Common myeloid progenitor, CD34-positive (primary cell): ENCODE results near the gene RAP1GAP.

Source experiments
- CTCF ChIA-PET: fragments of 350-600 bp; sonication (Branson Sonifier 250); formaldehyde crosslinking; loops from one replicate; lab custom pipeline; 2021; ENCODE audit warnings: antibody characterized with exemption; lab: Charles Lee
- POLR2A ChIA-PET: fragments of 350-600 bp; sonication (Branson Sonifier 250); formaldehyde crosslinking; loops from one replicate; lab custom pipeline; 2021; ENCODE audit warnings: antibody characterized with exemption; lab: Charles Lee
- DNase-seq, 3 donors: peaks; one replicate each; pipeline versions ENCODE4 v3.0.0 to v3.0.0-alpha.2; 2013
- H3K27ac ChIP-seq, 2 experiments: 1 replicate in 1 of 2; 2 replicates in 1 of 2; pipeline ENCODE4 v1.7.0; 2013; ENCODE audit warnings: inconsistent platforms in 2 of 2, low read length in 2 of 2, mild to moderate bottlenecking in 2 of 2, low read depth in 1 of 2, moderate library complexity in 1 of 2; ENCODE audit not compliant: severe bottlenecking in 2 of 2, insufficient read depth in 1 of 2, poor library complexity in 1 of 2
- H3K27me3 ChIP-seq, 5 experiments: replicated peaks in 2 of 5; 1 replicate in 3 of 5; 2 replicates in 2 of 5; pipeline versions ENCODE4 v1.6.1 to v1.7.0; 2013; ENCODE audit warnings: low read length in 4 of 5, mild to moderate bottlenecking in 2 of 5, moderate library complexity in 2 of 5, inconsistent platforms in 1 of 5; ENCODE audit not compliant: insufficient read depth in 5 of 5, control insufficient read depth in 4 of 5
- H3K36me3 ChIP-seq, 4 experiments: 1 replicate in 2 of 4; 2 replicates in 2 of 4; pipeline versions ENCODE4 v1.6.1 to v1.7.0; 2013; ENCODE audit warnings: low read length in 3 of 4, control low read depth in 1 of 4, mild to moderate bottlenecking in 1 of 4; ENCODE audit not compliant: control insufficient read depth in 4 of 4, insufficient read depth in 4 of 4
- H3K4me1 ChIP-seq, 4 experiments: 1 replicate in 3 of 4; 2 replicates in 1 of 4; pipeline versions ENCODE4 v1.6.1 to v1.7.1; 2013; ENCODE audit warnings: low read length in 3 of 4, mild to moderate bottlenecking in 3 of 4, control low read depth in 1 of 4, inconsistent platforms in 1 of 4, moderate library complexity in 1 of 4; ENCODE audit not compliant: control insufficient read depth in 4 of 4, insufficient read depth in 4 of 4; ENCODE audit errors: control extremely low read depth in 1 of 4
- H3K4me3 ChIP-seq, 7 experiments: 1 replicate in 4 of 7; 2 replicates in 3 of 7; pipeline versions ENCODE4 v1.5.1 to v1.7.0; 2013; ENCODE audit warnings: mild to moderate bottlenecking in 7 of 7, low read length in 6 of 7, moderate library complexity in 6 of 7, inconsistent platforms in 2 of 7, low read depth in 2 of 7, control low read depth in 1 of 7; ENCODE audit not compliant: insufficient read depth in 4 of 7, control insufficient read depth in 1 of 7; ENCODE audit errors: extremely low read depth in 1 of 7
- H3K9me3 ChIP-seq, 5 experiments: 1 replicate in 4 of 5; 2 replicates in 1 of 5; pipeline versions ENCODE4 v1.6.1 to v1.7.1; 2013; ENCODE audit warnings: low read length in 4 of 5, mild to moderate bottlenecking in 2 of 5, inconsistent platforms in 1 of 5, low read depth in 1 of 5, moderate library complexity in 1 of 5; ENCODE audit not compliant: control insufficient read depth in 4 of 5, insufficient read depth in 2 of 5; ENCODE audit errors: control extremely low read depth in 1 of 5
- WGBS: methylation state at CpG from one replicate; pipeline ENCODE4 v1.1.5; 2013; ENCODE audit not compliant: insufficient coverage; 5-methylcytosine and 5-hydroxymethylcytosine counted together

RAP1GAP gene

DNA sequence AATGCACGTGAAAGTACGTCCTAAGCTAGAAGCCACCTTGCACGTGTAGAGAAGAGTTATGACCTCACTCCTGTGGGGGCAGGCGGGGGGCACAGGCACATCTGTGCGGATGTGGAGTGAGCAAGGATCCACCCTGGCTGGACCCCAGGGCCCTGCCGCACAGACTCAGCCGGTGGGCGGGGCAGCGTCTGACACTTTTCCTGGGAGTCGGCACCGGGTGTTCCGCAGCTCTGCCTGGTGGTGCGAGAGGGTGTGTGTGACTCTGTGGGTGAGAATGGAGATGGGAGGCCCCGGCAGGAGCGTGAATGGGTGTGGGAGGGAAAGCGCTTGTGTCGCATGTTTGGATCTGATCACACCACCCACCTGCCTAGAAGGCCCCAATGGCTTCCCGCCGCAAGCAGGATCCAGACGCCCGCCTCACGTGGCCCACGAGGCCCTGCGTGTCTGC, 29.5 kb downstream of the RAP1GAP start:
- no peak for DNase-seq
- H3K27me3 ChIP-seq, result no peaks in the 10 kb centered on the region
- H3K4me1 ChIP-seq, result peaks cover 0 to 17% (median 12%) of the 10 kb centered on the region in 4 experiments
- ChIA-PET POLR2A (no interaction called here), CTCF (interaction anchor here (0.8 to 1.7 kb wide), 3 partner anchors 13 to 21 kb away, joined by 3 to 4 read pairs (median 3); no protein-coding TSS in a partner anchor)
- H3K36me3 ChIP-seq, result no peaks in the 10 kb centered on the region
- H3K4me3 ChIP-seq, result no peak overlapping the region
- WGBS, result 93% methylated on average over 17 of the region's 24 CpGs
- no peaks in the 10 kb centered on the region for H3K9me3 ChIP-seq
- H3K27ac ChIP-seq, result peak overlapping the region in 1 of 2 experiments; percentile 85

DNA sequence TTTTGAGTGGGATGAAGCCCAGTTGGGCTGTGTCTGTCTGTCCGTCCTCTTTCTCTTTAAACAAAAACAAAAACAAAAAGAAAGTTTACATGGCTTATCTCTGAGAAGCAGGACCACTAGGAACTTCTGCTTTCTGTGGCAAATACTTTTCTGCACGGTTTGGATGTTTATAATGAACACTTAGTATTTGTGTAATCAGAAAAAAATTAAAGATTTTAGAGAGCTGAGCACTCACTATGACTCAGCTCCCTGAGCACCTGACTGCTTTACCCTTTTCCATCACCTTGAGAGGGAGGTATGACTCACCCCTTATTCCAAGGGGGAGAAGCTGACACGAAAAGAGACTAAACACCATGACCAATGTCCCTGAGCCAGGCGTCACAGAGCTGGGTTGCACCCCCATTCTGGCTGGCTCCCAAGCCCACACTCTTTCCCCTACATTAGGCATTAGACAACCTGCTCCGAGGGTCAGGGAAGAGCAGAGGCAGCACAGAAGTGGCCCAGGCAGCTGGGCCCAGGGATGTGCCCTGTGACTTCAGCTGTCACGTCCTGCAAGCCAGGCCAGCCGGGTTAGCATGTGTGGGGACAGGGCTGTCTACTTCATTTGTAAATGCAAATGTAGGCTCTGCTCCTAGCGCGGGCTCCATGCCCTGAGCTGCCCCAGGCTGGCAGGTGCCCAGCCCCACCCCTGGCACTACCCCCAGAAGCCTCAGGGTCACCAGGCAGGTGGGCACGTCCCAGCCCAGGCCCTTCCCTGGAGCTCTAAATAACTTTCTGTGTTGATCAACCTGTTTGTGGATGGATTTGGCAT, 30.4 kb downstream of the RAP1GAP start:
- Histone ChIP-seq H3K36me3 (no peaks in the 10 kb centered on the region), H3K27me3 (no peaks in the 10 kb centered on the region), H3K27ac (peak overlapping the region; percentile 54 to 85), H3K4me3 (peak overlapping the region in 3 of 7 experiments; percentile 14 to 38 (median 34)), H3K4me1 (peaks cover 0 to 17% (median 12%) of the 10 kb centered on the region in 4 experiments), H3K9me3 (no peaks in the 10 kb centered on the region)
- DNase-seq, result peak; percentile 91 to 98 (median 97)
- 3% methylated on average over 7 of the region's 10 CpGs for WGBS
- ChIA-PET POLR2A (interaction anchor here (0.6 kb wide), 1 partner anchor 10 kb away, joined by 4 read pairs; no protein-coding TSS in a partner anchor), CTCF (interaction anchor here (0.8 to 1.7 kb wide), 3 partner anchors 14 to 22 kb away, joined by 3 to 4 read pairs (median 3); no protein-coding TSS in a partner anchor)

DNA sequence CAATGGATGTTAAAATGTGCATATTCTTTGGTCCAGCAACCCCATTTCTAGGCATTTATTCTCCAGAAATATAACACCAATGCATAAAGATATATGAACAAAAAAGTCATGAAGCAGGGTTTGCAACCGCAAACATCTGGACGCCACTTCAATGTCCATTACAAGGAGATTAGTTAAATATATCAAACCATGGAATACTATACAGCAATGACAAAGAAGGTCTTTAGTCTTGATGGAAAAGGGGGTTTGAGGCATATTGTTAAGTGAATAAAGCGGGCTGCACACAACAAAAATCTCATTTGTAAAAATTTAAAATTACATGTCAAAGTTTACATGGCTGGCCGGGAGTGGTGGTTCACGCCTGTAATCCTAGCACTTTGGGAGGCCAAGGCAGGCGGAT, 31.6 kb downstream of the RAP1GAP start:
- peaks cover 0 to 17% (median 12%) of the 10 kb centered on the region in 4 experiments for H3K4me1 ChIP-seq
- H3K9me3 ChIP-seq, result no peaks in the 10 kb centered on the region
- no peaks in the 10 kb centered on the region for H3K27me3 ChIP-seq
- ChIA-PET CTCF (no interaction called here), POLR2A (no interaction called here)
- no peaks in the 10 kb centered on the region for H3K36me3 ChIP-seq
- 92% methylated on average over 2 of the region's 6 CpGs for WGBS
- DNase-seq, result no peak
- peak overlapping the region in 1 of 2 experiments; percentile 85 for H3K27ac ChIP-seq
- H3K4me3 ChIP-seq, result no peak overlapping the region

DNA sequence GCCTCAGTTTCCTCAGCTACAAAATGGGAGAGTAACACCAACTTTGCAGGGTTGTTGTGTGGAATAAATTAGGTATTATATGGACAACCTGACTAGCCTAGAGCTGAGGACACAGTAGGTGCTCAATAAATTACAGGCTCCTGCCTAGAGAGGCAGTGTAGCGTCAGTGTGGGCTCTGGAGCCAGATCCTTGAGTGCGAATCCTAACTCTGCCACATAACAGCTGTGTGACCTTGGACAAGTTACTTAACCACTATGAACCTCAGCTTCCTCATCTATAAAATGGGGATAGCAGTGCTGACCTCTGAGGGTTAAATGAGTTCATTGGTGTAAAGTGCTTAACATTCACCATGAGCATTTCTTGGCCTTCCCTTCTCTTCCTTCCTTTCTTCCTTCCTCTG, 33.1 kb downstream of the RAP1GAP start:
- ChIA-PET POLR2A (no interaction called here), CTCF (interaction anchor here (0.9 to 1.3 kb wide), 3 partner anchors 13 to 402 kb away, joined by 3 to 4 read pairs (median 4); no protein-coding TSS in a partner anchor)
- no peak overlapping the region for H3K27ac ChIP-seq
- H3K4me3 ChIP-seq, result no peak overlapping the region
- no peaks in the 10 kb centered on the region for H3K36me3 ChIP-seq
- WGBS, result 96% methylated on average over 2 of the region's 2 CpGs
- H3K4me1 ChIP-seq, result peaks cover 0 to 17% (median 12%) of the 10 kb centered on the region in 4 experiments
- H3K9me3 ChIP-seq, result no peaks in the 10 kb centered on the region
- H3K27me3 ChIP-seq, result no peaks in the 10 kb centered on the region
- no peak for DNase-seq

DNA sequence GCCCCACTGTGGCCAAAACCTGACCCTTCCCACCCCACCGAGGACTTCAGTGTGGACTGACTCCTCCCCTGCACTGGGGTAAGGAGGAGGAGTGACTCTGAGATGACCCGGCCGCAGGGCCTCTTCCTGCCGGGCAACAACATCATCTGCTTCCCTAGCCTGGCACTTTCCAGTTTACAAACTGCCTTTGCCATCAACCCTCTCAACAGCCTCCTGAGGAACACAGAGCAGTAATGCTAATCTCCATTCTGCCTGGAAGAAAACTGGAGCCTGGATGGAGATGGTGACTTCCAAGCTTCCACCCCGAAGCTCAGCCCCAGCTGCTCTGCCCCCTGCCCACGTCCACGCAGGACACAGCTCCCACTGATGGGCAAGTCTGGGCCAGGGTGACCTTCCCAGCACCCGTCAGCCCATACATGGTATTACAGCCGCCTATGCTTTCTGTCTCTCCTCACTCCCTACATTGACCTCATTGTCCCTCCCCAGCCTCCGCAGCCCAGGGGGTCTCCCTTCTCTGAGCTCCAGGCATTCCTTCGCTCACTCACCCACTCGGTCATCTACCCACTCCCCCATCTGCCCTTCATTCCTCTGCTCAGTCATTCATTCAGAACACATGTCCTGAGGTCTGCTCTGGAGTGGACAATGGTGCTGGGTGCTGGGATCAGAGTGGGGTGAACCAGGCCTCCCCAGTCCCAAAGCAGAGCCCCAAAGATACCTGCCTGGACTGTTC, 34.2 kb downstream of the RAP1GAP start:
- no peaks in the 10 kb centered on the region for H3K9me3 ChIP-seq
- CTCF ChIA-PET, result interaction anchor here (1.0 to 1.2 kb wide), 2 partner anchors 26 to 54 kb away, joined by 3 to 4 read pairs; no protein-coding TSS in a partner anchor
- WGBS, result 95% methylated on average over 8 of the region's 12 CpGs

DNA sequence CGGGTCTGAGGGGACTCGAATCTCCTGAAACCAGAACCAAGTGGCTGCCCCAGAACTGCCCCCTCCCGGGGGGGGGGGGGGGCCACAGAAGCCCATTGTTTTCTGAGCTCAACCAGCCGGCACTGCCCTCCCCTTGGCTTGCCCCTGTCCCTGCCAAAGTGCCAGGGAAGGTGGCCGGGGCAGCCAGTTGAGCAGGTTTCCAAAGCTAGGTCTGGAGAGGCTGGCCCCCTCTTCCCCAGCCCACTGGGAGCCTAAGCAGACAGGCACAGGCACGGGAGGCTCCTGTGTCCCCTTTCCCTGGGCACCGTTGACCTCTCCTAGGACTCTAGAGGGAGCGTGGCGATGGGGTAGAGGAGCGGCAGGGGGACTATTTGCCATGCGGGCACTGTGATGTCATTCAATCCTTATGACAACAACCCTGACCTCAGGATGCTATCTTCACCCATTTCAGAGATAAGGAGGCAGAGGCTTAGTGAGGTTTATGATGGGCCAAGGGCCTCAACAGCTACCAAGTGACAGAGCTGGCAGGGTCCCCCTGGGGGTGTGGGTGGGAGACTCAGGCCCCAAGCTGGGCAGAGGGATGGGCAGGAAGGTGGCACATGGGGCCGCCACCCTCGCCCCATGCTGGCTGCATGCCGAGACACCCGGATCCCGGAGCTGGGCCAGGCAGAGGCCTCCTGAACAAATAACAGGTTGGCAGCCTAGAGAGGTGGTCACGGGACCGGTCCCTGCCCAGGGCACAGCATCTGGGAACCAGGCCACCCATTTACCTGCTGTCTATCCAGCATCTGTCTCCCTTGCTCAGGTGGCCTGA, 35.0 kb downstream of the RAP1GAP start:
- ChIA-PET CTCF (interaction anchor here (1.0 kb wide), 1 partner anchor 53 kb away, joined by 3 read pairs; no protein-coding TSS in a partner anchor), POLR2A (no interaction called here)
- Histone ChIP-seq H3K27ac (no peak overlapping the region), H3K9me3 (no peaks in the 10 kb centered on the region), H3K36me3 (no peaks in the 10 kb centered on the region), H3K4me3 (no peak overlapping the region), H3K4me1 (peaks cover 0 to 16% (median 11%) of the 10 kb centered on the region in 4 experiments), H3K27me3 (peaks cover 0 to 9% (median 0%) of the 10 kb centered on the region in 5 experiments)
- 94% methylated on average over 11 of the region's 18 CpGs for WGBS
- DNase-seq, result no peak

More for the DNA sequence above, 34.2 kb downstream of the RAP1GAP start:
- DNase-seq, result no peak
- H3K27ac ChIP-seq, result no peak overlapping the region
- H3K4me3 ChIP-seq, result no peak overlapping the region
- POLR2A ChIA-PET, result no interaction called here
- H3K36me3 ChIP-seq, result no peaks in the 10 kb centered on the region
- H3K4me1 ChIP-seq, result peaks cover 0 to 17% (median 12%) of the 10 kb centered on the region in 4 experiments
- H3K27me3 ChIP-seq, result peaks cover 0 to 2% (median 0%) of the 10 kb centered on the region in 5 experiments
